WTC11 (cell line): Measurements from ENCODE around the gene GPX4. TPM values are rescaled to one million over a fixed set of nuclear protein-coding genes. Genes with fewer than 3 reads are reported as not detected.

ENCODE experiments used
- ATAC-seq: fragments of 200-7000 bp; cut with Tn5 transposase; 2 replicates; pipeline ENCODE4 v1.10.0; 2021; ENCODE audit warnings: mild to moderate bottlenecking, moderate library complexity
- CTCF ChIA-PET: fragments of 300-600 bp; sonication (Branson Sonifier 250); formaldehyde crosslinking; loops from one replicate; lab custom pipeline; 2021; ENCODE audit warnings: antibody characterized with exemption; lab: Charles Lee
- POLR2A ChIA-PET: fragments of 350-600 bp; sonication (Branson Sonifier 250); formaldehyde crosslinking; loops from one replicate; lab custom pipeline; 2021; ENCODE audit warnings: antibody characterized with exemption; lab: Charles Lee
- DNase-seq: peaks from one replicate; pipeline ENCODE4 v3.0.0; 2021; ENCODE audit warnings: low spot score
- H3K27ac Mint-ChIP-seq: 2 replicates; pipeline ENCODE4 v1.8.0; 2021; ENCODE audit warnings: mixed read lengths
- H3K27me3 Mint-ChIP-seq: 2 replicates; pipeline ENCODE4 v1.8.0; 2021; ENCODE audit warnings: low read depth, mild to moderate bottlenecking, moderate library complexity, mixed read lengths
- H3K36me3 Mint-ChIP-seq: 2 replicates; pipeline ENCODE4 v1.8.0; 2021; ENCODE audit warnings: mixed read lengths
- H3K4me1 Mint-ChIP-seq: 2 replicates; pipeline ENCODE4 v1.8.0; 2022; ENCODE audit warnings: mixed read lengths
- H3K4me3 Mint-ChIP-seq: 2 replicates; pipeline ENCODE4 v1.8.0; 2021; ENCODE audit warnings: mild to moderate bottlenecking, moderate library complexity, mixed read lengths
- H3K9me3 Mint-ChIP-seq: 2 replicates; pipeline ENCODE4 v1.8.0; 2021; ENCODE audit warnings: mixed read lengths
- CREM ChIP-seq: sonication (generic); formaldehyde crosslinking; IDR thresholded peaks from 2 replicates; pipeline ENCODE4 v1.8.1; 2022; ENCODE audit warnings: mild to moderate bottlenecking, missing genetic modification reagents, moderate library complexity
- GABPB1 ChIP-seq: sonication (generic); formaldehyde crosslinking; IDR thresholded peaks from 2 replicates; pipeline ENCODE4 v1.8.1; 2023; ENCODE audit warnings: mild to moderate bottlenecking, missing genetic modification reagents
- GRHL2 ChIP-seq: fragments of 250-450 bp; sonication (Bioruptor Pico); IDR thresholded peaks from 2 replicates; pipeline ENCODE4 v1.8.0; 2022; ENCODE audit warnings: mild to moderate bottlenecking, moderate library complexity; ENCODE audit not compliant: insufficient replicate concordance, severe bottlenecking
- NR2C2 ChIP-seq: sonication (generic); formaldehyde crosslinking; IDR thresholded peaks from 2 replicates; pipeline ENCODE4 v1.8.0; 2022; ENCODE audit warnings: mild to moderate bottlenecking, missing genetic modification reagents
- NR3C1 ChIP-seq: sonication (generic); formaldehyde crosslinking; conservative IDR thresholded peaks from 2 replicates; pipeline ENCODE4 v1.8.1; 2023; ENCODE audit warnings: low read depth, mild to moderate bottlenecking, missing genetic modification reagents
- PRRX2 ChIP-seq: fragments of 250-450 bp; sonication (Bioruptor Pico); IDR thresholded peaks from 2 replicates; pipeline ENCODE4 v1.8.0; 2021; ENCODE audit warnings: mild to moderate bottlenecking
- RORB ChIP-seq: fragments of 250-450 bp; sonication (Bioruptor Pico); IDR thresholded peaks from 2 replicates; pipeline ENCODE4 v1.9.0; 2021; ENCODE audit warnings: mild to moderate bottlenecking
- SMAD3 ChIP-seq: sonication (generic); formaldehyde crosslinking; IDR thresholded peaks from 2 replicates; pipeline ENCODE4 v1.8.0; 2022; ENCODE audit warnings: missing genetic modification reagents, mild to moderate bottlenecking, borderline replicate concordance
- SMAD4 ChIP-seq: sonication (generic); formaldehyde crosslinking; IDR thresholded peaks from 2 replicates; pipeline ENCODE4 v1.8.0; 2022; ENCODE audit warnings: mild to moderate bottlenecking, missing genetic modification reagents
- SOX15 ChIP-seq: fragments of 250-450 bp; sonication (Bioruptor Pico); IDR thresholded peaks from 2 replicates; pipeline ENCODE4 v1.9.0; 2021; ENCODE audit warnings: mild to moderate bottlenecking
- TCF7 ChIP-seq: sonication (generic); formaldehyde crosslinking; IDR thresholded peaks from 2 replicates; pipeline ENCODE4 v1.8.0; 2022; ENCODE audit warnings: mild to moderate bottlenecking, low read depth, missing genetic modification reagents, moderate library complexity
- TP53 ChIP-seq: sonication (generic); formaldehyde crosslinking; IDR thresholded peaks from 2 replicates; pipeline ENCODE4 v1.8.1; 2023; ENCODE audit warnings: mild to moderate bottlenecking, missing genetic modification reagents
- ZNF138 ChIP-seq: sonication (generic); formaldehyde crosslinking; conservative IDR thresholded peaks from 2 replicates; pipeline ENCODE4 v1.8.1; 2022; ENCODE audit warnings: mild to moderate bottlenecking, moderate library complexity, missing genetic modification reagents
- ZNF396 ChIP-seq: fragments of 250-450 bp; sonication (Bioruptor Pico); IDR thresholded peaks from 2 replicates; pipeline ENCODE4 v1.8.0; 2021; ENCODE audit warnings: mild to moderate bottlenecking, moderate library complexity, borderline replicate concordance
- total RNA-seq: library from RNA; stranded (reverse); gene quantifications from 3 replicates; pipeline ENCODE4 v1.2.3, GENCODE V29; 2021
- TF ChIP-seq, protein P1 (sequence below): sonication (generic); formaldehyde crosslinking; IDR thresholded peaks from 2 replicates; pipeline ENCODE4 v1.8.0; 2022; ENCODE audit warnings: mild to moderate bottlenecking, missing genetic modification reagents
- TF ChIP-seq, protein P2 (sequence below): sonication (generic); formaldehyde crosslinking; IDR thresholded peaks from 2 replicates; pipeline ENCODE4 v1.8.1; 2023; ENCODE audit warnings: mild to moderate bottlenecking, missing genetic modification reagents, moderate library complexity
- TF ChIP-seq, protein P3 (sequence below): fragments of 250-450 bp; sonication (Bioruptor Pico); IDR thresholded peaks from 2 replicates; pipeline ENCODE4 v1.9.0; 2021; ENCODE audit warnings: mild to moderate bottlenecking
- TF ChIP-seq, protein P4 (sequence below): sonication (generic); formaldehyde crosslinking; IDR thresholded peaks from 2 replicates; pipeline ENCODE4 v1.8.0; 2023; ENCODE audit warnings: missing genetic modification reagents, mild to moderate bottlenecking, borderline replicate concordance
- TF ChIP-seq, protein P5 (sequence below): sonication (generic); formaldehyde crosslinking; IDR thresholded peaks from 2 replicates; pipeline ENCODE4 v1.8.0; 2023; ENCODE audit warnings: mild to moderate bottlenecking, missing genetic modification reagents

GPX4 gene
- total RNA-seq, 1 experiment from 2014 or later = 363 TPM

DNA sequence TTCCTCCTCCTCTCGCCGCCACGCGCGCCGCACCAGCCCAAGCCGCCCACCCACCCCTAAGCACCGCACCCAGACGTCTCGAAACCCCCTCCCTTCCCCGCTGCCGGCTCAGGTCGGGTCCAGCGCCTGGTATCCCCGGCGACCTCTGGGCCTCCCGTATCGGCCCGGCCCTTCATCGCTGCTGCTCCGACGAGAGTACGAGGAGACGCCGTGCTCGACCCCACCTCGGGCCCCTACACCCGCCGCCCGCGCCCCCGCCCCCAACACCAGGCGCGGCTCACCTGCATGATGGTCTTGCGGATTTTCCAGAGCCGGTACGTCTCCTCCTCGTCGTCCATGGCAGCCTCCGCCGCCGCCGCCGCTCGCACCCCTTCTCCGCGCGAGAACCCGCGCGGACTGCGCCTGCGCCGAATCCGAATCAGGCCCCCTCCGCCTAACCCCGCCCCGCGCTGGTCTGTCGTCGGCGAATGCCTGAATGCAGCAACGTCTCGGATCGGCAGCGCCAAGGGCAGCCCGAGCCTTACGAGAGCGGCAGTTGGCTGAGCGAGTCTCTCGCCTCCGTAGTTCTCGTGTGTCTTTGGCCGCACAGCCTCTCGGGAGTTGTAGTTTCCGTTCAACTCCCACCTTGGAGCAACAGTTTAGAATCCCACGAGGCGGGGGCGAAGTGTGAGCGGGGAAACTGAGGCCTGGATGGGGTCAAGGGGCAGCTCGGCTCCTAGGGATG lies 8.7 kb upstream of the GPX4 start, which contains the start of gene POLR2E (continued):
- TF ChIP-seq, protein P1, sequence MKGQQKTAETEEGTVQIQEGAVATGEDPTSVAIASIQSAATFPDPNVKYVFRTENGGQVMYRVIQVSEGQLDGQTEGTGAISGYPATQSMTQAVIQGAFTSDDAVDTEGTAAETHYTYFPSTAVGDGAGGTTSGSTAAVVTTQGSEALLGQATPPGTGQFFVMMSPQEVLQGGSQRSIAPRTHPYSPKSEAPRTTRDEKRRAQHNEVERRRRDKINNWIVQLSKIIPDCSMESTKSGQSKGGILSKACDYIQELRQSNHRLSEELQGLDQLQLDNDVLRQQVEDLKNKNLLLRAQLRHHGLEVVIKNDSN (CRISPR knock-in tag) = no peak
- TF ChIP-seq ZNF138 (no peak), SOX15 (CRISPR knock-in tag) (no peak), SMAD3 (CRISPR knock-in tag) (peak; percentile 26; the same call in 1 of the 2 replicates), GRHL2 (CRISPR knock-in tag) (no peak)

DNA sequence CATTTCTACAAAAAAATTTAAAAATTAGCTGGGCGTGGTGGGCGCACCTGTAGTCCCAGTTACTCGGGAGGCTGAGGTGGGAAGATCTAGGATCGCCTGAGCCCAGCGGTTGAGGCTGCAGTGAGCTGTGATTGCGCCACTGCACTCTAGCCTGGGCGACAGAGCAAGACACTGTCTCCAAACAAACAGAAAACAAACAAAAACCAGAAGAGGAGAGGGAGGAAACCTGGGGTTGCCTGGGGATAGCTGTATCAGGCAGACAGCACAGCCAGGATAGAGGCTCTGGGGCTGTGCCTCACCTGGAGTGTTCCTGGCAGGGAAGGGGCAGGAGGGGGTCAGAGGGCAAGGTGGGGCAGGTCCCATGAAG lies 6.0 kb upstream of the GPX4 start:
- ChIA-PET POLR2A (no interaction called here), CTCF (interaction anchor here (0.9 to 1.7 kb wide), 5 partner anchors 14 to 147 kb away, joined by 3 to 7 read pairs (median 4); no protein-coding TSS in a partner anchor)
- ATAC-seq = no peak
- TF ChIP-seq GABPB1 (CRISPR knock-in tag) = peak; percentile 68; the same call in 1 of the 2 replicates
- TF ChIP-seq, protein P2, sequence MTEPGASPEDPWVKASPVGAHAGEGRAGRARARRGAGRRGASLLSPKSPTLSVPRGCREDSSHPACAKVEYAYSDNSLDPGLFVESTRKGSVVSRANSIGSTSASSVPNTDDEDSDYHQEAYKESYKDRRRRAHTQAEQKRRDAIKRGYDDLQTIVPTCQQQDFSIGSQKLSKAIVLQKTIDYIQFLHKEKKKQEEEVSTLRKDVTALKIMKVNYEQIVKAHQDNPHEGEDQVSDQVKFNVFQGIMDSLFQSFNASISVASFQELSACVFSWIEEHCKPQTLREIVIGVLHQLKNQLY (CRISPR knock-in tag) = no peak
- no peak for DNase-seq
- Mint-ChIP-seq H3K27me3 (no peaks in the 10 kb centered on the region), H3K4me1 (peaks cover 23% of the 10 kb centered on the region), H3K36me3 (no peaks in the 10 kb centered on the region), H3K4me3 (no peak overlapping the region), H3K27ac (peak overlapping the region; percentile 5; the same call in 1 of the 2 replicates), H3K9me3 (no peaks in the 10 kb centered on the region)

DNA sequence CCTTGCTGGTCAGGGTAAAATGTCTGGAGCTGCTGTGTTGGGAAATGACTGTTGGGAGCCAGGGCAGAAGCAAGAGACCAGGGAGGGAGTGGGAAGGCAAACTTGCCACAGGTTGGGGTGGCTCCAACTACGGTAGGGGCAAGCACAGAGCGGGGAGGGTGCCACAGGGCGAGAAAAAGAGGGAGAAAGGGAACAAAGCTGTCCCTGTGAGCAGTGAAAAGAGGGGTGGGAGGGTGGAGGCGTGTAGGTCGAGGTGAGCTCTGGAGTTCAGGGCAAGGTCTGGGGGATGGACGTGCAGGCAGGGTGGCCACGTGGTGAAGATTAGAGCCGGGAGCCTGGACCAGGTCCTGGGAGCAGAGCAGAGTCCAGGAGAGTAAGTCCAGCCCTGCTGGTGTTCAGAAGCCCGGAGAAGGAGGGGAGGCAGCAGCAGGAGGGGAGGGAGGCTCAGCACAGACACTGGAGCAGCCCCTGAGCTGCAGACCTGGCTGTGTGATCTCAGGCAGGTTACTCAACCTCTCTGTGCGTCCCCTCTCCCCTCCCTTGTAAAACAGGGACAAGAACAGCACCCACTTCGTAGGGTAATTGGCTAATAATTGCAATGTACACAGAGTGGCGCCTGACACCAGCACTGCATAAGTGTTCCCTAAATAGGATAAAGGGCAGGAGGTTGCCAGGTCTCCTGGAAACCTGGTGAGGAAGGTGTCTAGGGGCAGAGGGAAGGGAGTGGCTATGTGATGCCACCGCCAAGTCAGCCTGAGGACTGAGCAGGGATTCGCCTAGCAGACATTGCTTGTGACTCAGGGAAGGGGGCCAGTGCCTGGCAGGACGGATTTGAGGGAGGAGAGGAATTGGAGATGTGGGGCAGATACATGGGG lies 5.4 kb upstream of the GPX4 start:
- Mint-ChIP-seq H3K4me3 (no peak overlapping the region), H3K4me1 (peaks cover 26% of the 10 kb centered on the region), H3K27me3 (no peaks in the 10 kb centered on the region), H3K9me3 (no peaks in the 10 kb centered on the region), H3K27ac (peak overlapping the region; percentile 51; the same call in 1 of the 2 replicates), H3K36me3 (no peaks in the 10 kb centered on the region)
- ChIA-PET POLR2A (no interaction called here), CTCF (interaction anchor here (0.9 to 1.7 kb wide), 5 partner anchors 14 to 146 kb away, joined by 3 to 7 read pairs (median 4); no protein-coding TSS in a partner anchor)
- TF ChIP-seq ZNF396 (CRISPR knock-in tag) (no peak), TCF7 (CRISPR knock-in tag) (no peak), SMAD4 (CRISPR knock-in tag) (no peak)
- no peak for ATAC-seq
- no peak for DNase-seq

DNA sequence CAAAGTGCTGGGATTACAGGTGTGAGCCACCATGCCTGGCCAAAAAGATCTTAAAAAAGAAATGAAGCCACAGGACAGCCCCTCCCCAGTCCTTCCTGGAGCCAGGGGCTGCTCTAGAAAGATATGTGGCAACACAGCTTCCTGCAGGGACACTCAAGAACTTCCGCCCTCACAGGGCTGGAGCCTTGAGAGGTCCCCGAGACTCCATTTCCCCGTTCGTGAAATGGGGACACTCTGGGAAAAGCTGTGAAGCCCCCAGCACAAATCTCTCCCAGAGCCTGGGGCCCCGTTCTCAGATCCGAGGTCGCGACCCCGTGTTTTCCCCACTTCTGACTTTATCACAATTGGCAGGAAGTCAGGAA lies 2.5 kb upstream of the GPX4 start:
- peak overlapping the region; percentile 88 for H3K27ac Mint-ChIP-seq
- DNase-seq (no peak), ATAC-seq (no peak)
- H3K27me3 Mint-ChIP-seq = no peaks in the 10 kb centered on the region
- peaks cover 20% of the 10 kb centered on the region for H3K4me1 Mint-ChIP-seq
- H3K36me3 Mint-ChIP-seq = no peaks in the 10 kb centered on the region
- ChIA-PET CTCF (interaction anchor here (0.6 to 4.7 kb wide), 10 partner anchors 12 to 165 kb away, joined by 3 to 27 read pairs (median 4); partner anchors contain the start of gene ARHGAP45), POLR2A (interaction anchor here (0.8 to 1.8 kb wide), 6 partner anchors 11 to 62 kb away, joined by 3 to 4 read pairs (median 3); partner anchors contain the start of gene ABCA7)
- no peaks in the 10 kb centered on the region for H3K9me3 Mint-ChIP-seq
- H3K4me3 Mint-ChIP-seq = no peak overlapping the region
- TF ChIP-seq ZNF396 (CRISPR knock-in tag) = no peak
- TF ChIP-seq RORB = no peak
- no peak for TF ChIP-seq NR2C2 (CRISPR knock-in tag)
- TF ChIP-seq NR3C1 = no peak
- TF ChIP-seq, protein P3, sequence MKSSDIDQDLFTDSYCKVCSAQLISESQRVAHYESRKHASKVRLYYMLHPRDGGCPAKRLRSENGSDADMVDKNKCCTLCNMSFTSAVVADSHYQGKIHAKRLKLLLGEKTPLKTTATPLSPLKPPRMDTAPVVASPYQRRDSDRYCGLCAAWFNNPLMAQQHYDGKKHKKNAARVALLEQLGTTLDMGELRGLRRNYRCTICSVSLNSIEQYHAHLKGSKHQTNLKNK = no peak
- TF ChIP-seq, protein P4, sequence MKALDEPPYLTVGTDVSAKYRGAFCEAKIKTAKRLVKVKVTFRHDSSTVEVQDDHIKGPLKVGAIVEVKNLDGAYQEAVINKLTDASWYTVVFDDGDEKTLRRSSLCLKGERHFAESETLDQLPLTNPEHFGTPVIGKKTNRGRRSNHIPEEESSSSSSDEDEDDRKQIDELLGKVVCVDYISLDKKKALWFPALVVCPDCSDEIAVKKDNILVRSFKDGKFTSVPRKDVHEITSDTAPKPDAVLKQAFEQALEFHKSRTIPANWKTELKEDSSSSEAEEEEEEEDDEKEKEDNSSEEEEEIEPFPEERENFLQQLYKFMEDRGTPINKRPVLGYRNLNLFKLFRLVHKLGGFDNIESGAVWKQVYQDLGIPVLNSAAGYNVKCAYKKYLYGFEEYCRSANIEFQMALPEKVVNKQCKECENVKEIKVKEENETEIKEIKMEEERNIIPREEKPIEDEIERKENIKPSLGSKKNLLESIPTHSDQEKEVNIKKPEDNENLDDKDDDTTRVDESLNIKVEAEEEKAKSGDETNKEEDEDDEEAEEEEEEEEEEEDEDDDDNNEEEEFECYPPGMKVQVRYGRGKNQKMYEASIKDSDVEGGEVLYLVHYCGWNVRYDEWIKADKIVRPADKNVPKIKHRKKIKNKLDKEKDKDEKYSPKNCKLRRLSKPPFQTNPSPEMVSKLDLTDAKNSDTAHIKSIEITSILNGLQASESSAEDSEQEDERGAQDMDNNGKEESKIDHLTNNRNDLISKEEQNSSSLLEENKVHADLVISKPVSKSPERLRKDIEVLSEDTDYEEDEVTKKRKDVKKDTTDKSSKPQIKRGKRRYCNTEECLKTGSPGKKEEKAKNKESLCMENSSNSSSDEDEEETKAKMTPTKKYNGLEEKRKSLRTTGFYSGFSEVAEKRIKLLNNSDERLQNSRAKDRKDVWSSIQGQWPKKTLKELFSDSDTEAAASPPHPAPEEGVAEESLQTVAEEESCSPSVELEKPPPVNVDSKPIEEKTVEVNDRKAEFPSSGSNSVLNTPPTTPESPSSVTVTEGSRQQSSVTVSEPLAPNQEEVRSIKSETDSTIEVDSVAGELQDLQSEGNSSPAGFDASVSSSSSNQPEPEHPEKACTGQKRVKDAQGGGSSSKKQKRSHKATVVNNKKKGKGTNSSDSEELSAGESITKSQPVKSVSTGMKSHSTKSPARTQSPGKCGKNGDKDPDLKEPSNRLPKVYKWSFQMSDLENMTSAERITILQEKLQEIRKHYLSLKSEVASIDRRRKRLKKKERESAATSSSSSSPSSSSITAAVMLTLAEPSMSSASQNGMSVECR (CRISPR knock-in tag) = no peak
- no peak for TF ChIP-seq TP53 (CRISPR knock-in tag)
- TF ChIP-seq PRRX2 (CRISPR knock-in tag) = no peak
- TF ChIP-seq CREM (CRISPR knock-in tag) = no peak
- TF ChIP-seq, protein P5, sequence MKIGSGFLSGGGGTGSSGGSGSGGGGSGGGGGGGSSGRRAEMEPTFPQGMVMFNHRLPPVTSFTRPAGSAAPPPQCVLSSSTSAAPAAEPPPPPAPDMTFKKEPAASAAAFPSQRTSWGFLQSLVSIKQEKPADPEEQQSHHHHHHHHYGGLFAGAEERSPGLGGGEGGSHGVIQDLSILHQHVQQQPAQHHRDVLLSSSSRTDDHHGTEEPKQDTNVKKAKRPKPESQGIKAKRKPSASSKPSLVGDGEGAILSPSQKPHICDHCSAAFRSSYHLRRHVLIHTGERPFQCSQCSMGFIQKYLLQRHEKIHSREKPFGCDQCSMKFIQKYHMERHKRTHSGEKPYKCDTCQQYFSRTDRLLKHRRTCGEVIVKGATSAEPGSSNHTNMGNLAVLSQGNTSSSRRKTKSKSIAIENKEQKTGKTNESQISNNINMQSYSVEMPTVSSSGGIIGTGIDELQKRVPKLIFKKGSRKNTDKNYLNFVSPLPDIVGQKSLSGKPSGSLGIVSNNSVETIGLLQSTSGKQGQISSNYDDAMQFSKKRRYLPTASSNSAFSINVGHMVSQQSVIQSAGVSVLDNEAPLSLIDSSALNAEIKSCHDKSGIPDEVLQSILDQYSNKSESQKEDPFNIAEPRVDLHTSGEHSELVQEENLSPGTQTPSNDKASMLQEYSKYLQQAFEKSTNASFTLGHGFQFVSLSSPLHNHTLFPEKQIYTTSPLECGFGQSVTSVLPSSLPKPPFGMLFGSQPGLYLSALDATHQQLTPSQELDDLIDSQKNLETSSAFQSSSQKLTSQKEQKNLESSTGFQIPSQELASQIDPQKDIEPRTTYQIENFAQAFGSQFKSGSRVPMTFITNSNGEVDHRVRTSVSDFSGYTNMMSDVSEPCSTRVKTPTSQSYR (CRISPR knock-in tag) = no peak
